ENCODE measurements around the gene PALLD. TPM values are rescaled to one million over a fixed set of nuclear protein-coding genes. Genes with fewer than 3 reads are reported as not detected.
"Not testable (repeated sequence)": the region's sequence is repeated elsewhere in the genome, so short reads cannot be mapped to it uniquely, and the experiment has no call there.

The PALLD gene
- total RNA-seq, 2 donors from 2014 or later = 705 to 752 TPM

DNA sequence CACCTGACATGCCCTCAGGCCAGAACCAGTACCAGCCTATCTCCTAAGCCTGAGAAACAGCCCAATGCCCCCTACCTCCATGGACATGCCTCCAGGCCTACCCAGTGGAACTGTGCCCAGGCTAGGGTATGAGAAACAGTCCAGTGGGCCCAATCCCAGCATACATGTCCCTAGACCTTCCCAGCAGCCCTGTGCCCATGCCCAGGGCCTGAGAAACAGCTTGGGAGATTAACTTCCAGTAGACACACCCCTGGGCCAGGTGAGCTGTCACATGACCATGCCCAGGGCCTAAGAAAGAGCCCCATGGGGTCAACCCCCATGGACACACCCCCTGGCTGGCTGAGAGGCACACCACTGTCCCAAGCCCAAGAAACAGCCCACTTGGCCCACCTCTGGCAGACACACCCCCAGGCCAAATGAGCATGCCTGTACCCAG is 434.4 kb downstream of the PALLD start:
- ATAC-seq (ENCODE audit: insufficient number of reproducible peaks, low FRiP score, low read depth) = no peak
- TF ChIP-seq, protein P1, sequence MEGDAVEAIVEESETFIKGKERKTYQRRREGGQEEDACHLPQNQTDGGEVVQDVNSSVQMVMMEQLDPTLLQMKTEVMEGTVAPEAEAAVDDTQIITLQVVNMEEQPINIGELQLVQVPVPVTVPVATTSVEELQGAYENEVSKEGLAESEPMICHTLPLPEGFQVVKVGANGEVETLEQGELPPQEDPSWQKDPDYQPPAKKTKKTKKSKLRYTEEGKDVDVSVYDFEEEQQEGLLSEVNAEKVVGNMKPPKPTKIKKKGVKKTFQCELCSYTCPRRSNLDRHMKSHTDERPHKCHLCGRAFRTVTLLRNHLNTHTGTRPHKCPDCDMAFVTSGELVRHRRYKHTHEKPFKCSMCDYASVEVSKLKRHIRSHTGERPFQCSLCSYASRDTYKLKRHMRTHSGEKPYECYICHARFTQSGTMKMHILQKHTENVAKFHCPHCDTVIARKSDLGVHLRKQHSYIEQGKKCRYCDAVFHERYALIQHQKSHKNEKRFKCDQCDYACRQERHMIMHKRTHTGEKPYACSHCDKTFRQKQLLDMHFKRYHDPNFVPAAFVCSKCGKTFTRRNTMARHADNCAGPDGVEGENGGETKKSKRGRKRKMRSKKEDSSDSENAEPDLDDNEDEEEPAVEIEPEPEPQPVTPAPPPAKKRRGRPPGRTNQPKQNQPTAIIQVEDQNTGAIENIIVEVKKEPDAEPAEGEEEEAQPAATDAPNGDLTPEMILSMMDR (IDR thresholded peaks at IDR 0.05) = no peak

DNA sequence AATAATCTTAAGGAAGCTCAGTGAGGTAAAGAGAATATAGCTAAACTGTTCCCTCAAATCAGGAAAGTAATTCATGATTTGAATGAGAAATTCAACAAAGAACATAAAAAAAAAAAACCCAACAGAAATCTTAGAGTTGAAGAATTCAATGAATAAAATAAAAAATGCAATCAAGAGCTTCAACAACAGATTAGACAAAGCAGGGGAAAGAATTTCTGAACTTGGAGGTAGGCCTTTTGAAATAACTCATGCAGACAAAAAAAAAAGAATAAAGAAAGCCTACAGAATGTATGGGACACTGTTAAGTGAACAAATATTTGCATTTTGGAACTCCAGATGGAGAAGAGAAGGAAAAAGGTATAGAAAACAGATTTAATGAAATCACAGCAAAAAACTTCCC is 435.3 kb downstream of the PALLD start:
- no peak overlapping the region for H3K27ac ChIP-seq
- ATAC-seq (ENCODE audit: insufficient number of reproducible peaks, low FRiP score, low read depth) (no peak), DNase-seq (ENCODE audit: low spot score) (no peak)
- no peaks in the 10 kb centered on the region for H3K4me1 ChIP-seq (ENCODE audit: control insufficient read depth in 1 of 2, low read depth in 2 of 2)
- peaks cover 35% of the 10 kb centered on the region for H3K9me3 ChIP-seq
- peaks cover 30% of the 10 kb centered on the region for H3K36me3 ChIP-seq
- H3K4me3 ChIP-seq = no peak overlapping the region
- TF ChIP-seq, protein P1 (IDR thresholded peaks at IDR 0.05) = no peak
- no peaks in the 10 kb centered on the region for H3K27me3 ChIP-seq (replicated peaks; ENCODE audit: insufficient read depth)

More for the DNA sequence above, 434.4 kb downstream of the PALLD start:
- no peaks in the 10 kb centered on the region for H3K4me1 ChIP-seq (ENCODE audit: control insufficient read depth in 1 of 2, low read depth in 2 of 2)
- peaks cover 38% of the 10 kb centered on the region for H3K36me3 ChIP-seq
- H3K27me3 ChIP-seq (replicated peaks; ENCODE audit: insufficient read depth) = no peaks in the 10 kb centered on the region
- peaks cover 31% of the 10 kb centered on the region for H3K9me3 ChIP-seq
- H3K4me3 ChIP-seq = no peak overlapping the region
- no peak overlapping the region for H3K27ac ChIP-seq
- no peak for DNase-seq (ENCODE audit: low spot score)

DNA sequence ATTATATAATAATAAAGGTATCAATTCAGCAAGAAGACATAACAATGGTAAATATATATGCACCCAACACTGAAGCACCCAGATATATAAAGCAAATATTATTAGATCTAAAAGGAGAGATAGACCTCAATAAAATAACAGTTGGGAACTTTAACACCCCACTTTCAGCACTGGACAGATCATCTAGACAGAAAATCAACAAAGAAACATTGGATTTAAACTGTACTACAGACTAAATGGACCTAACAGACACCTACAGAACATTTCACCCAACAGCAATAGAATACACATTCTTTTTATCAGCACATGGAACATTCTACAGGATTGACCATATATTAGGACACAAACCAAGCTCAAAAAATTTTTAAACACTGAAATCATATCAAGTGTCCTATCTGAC is 436.6 kb downstream of the PALLD start:
- Histone ChIP-seq H3K9me3 (peaks cover 48% of the 10 kb centered on the region), H3K36me3 (peaks cover 19% of the 10 kb centered on the region), H3K4me3 (no peak overlapping the region), H3K4me1 (ENCODE audit: control insufficient read depth in 1 of 2, low read depth in 2 of 2) (no peaks in the 10 kb centered on the region), H3K27ac (no peak overlapping the region), H3K27me3 (replicated peaks; ENCODE audit: insufficient read depth) (no peaks in the 10 kb centered on the region)
- TF ChIP-seq, protein P1 (IDR thresholded peaks at IDR 0.05) = no peak
- no peak for ATAC-seq (ENCODE audit: insufficient number of reproducible peaks, low FRiP score, low read depth)
- DNase-seq (ENCODE audit: low spot score) = no peak

DNA sequence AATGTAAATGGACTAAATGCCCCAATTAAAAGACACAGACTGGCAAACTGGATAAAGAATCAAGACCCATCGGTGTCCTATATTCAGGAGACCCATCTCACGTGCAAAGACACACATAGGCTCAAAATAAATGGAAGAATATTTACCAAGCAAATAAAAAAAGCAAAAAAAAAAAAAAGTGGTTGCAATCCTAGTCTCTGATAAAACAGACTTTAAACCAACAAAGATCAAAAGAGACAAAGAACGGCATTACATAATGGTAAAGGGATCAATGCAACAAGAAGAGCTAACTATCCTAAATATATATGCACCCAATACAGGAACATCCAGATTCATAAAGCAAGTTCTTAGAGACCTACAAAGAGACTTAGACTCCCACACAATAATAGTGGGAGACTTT is 440.6 kb downstream of the PALLD start:
- not testable (repeated sequence) for H3K36me3 ChIP-seq; DNase-seq (ENCODE audit: low spot score); H3K27me3 ChIP-seq (replicated peaks; ENCODE audit: insufficient read depth); H3K4me1 ChIP-seq (ENCODE audit: control insufficient read depth in 1 of 2, low read depth in 2 of 2); H3K27ac ChIP-seq; ATAC-seq (ENCODE audit: insufficient number of reproducible peaks, low FRiP score, low read depth); H3K4me3 ChIP-seq
- peaks cover 47% of the 10 kb centered on the region for H3K9me3 ChIP-seq

DNA sequence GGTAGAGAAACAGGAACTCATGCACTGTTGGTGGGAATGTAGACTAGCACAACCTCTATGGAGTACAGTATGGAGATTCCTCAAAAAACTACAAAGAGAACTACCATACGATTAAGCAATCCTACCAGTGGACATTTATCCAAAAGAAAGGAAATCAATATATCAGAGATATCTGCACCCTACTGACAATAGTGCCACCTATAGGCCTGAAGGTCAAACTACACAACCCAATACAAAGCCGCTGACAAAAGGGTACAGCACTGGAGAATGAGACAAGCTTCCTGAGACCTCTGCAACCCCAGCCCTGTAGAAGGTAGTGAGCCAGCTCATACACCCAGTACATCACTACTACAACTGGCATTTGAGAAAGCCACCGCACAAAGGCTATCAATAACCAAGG is 446.1 kb downstream of the PALLD start:
- Histone ChIP-seq H3K27me3 (replicated peaks; ENCODE audit: insufficient read depth) (no peaks in the 10 kb centered on the region), H3K4me1 (ENCODE audit: control insufficient read depth in 1 of 2, low read depth in 2 of 2) (no peaks in the 10 kb centered on the region), H3K9me3 (peaks cover 17% of the 10 kb centered on the region), H3K4me3 (no peak overlapping the region), H3K27ac (no peak overlapping the region), H3K36me3 (no peaks in the 10 kb centered on the region)
- TF ChIP-seq, protein P1 (IDR thresholded peaks at IDR 0.05) = peak; percentile 16
- DNase-seq (ENCODE audit: low spot score) (no peak), ATAC-seq (ENCODE audit: insufficient number of reproducible peaks, low FRiP score, low read depth) (no peak)

DNA sequence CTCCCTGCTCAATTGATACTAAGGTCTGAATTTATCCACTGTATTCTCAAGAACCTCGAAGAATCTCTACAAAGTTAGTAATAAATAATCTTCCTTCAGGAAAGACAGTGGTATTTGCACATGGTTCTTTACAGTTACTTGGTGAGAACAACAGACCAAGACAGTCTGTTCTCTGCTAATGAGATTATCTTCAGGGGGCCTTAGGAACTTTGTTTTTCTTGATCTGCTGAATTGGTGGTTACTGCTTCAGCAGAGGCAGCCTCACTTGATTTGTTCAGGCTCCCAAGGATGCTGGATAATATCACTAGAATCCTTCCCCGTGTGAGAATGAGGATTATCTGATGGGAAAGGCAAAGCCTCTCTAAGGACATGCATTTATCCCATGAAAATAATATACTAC is 448.4 kb downstream of the PALLD start:
- H3K27me3 ChIP-seq (replicated peaks; ENCODE audit: insufficient read depth) = no peaks in the 10 kb centered on the region
- TF ChIP-seq, protein P1 (IDR thresholded peaks at IDR 0.05) = no peak
- DNase-seq (ENCODE audit: low spot score) (no peak), ATAC-seq (ENCODE audit: insufficient number of reproducible peaks, low FRiP score, low read depth) (no peak)
- H3K9me3 ChIP-seq = no peaks in the 10 kb centered on the region
- no peak overlapping the region for H3K4me3 ChIP-seq
- no peak overlapping the region for H3K27ac ChIP-seq
- no peaks in the 10 kb centered on the region for H3K4me1 ChIP-seq (ENCODE audit: control insufficient read depth in 1 of 2, low read depth in 2 of 2)
- H3K36me3 ChIP-seq = no peaks in the 10 kb centered on the region

DNA sequence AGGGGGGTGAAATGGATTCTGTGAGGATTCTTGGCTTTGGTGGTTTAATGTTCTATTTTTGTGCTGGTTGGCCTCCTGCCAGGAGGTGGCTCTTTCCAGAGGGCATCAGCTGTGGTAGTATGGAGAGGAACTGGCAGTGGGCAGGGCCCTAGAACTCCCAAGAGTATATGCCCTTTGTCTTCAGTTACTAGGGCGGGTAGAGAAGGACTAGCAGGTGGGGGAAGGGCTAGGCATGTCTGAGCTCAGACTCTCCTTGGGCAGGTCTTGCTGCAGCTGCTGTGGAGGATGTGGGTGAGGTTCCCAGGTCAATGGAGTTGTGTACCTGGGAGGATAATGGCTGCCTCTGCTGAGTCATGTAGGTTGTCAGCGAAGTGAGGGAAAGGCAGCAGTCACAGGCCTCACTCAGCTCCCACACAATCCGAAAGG is 456.0 kb downstream of the PALLD start:
- not testable (repeated sequence) for DNase-seq (ENCODE audit: low spot score); H3K36me3 ChIP-seq; H3K4me1 ChIP-seq (ENCODE audit: control insufficient read depth in 1 of 2, low read depth in 2 of 2); H3K27ac ChIP-seq; ATAC-seq (ENCODE audit: insufficient number of reproducible peaks, low FRiP score, low read depth); H3K4me3 ChIP-seq; H3K27me3 ChIP-seq (replicated peaks; ENCODE audit: insufficient read depth); H3K9me3 ChIP-seq
